ENCODE data around the gene RICTOR.
A peak's percentile ranks its signal among the peaks of the same experiment; 100 is the strongest.

Gene RICTOR

GRCh38 chr5:39072925-39073766 is 1.1 kb downstream of the RICTOR start:
- no peak for TF ChIP-seq CTCF (IDR thresholded peaks at IDR 0.05; ENCODE audit: control insufficient read depth, extremely low read depth, insufficient read depth)
- DNase-seq (ENCODE audit: low read depth) = no peak
- H3K4me3 ChIP-seq (ENCODE audit: low read depth, low read length) = peak overlapping the region; percentile 84

- H3K4me3 ChIP-seq (ENCODE audit: low read depth, low read length) = no peak overlapping the region
- DNase-seq (ENCODE audit: low read depth) = no peak
- no peak for TF ChIP-seq CTCF (IDR thresholded peaks at IDR 0.05; ENCODE audit: control insufficient read depth, extremely low read depth, insufficient read depth)
These were observed 6.1 kb downstream of the RICTOR start for GRCh38 chr5:39068099-39068498.

GRCh38 chr5:39064450-39064849 is 9.7 kb downstream of the RICTOR start:
- no peak for DNase-seq (ENCODE audit: low read depth)
- no peak for TF ChIP-seq CTCF (IDR thresholded peaks at IDR 0.05; ENCODE audit: control insufficient read depth, extremely low read depth, insufficient read depth)
- no peak overlapping the region for H3K4me3 ChIP-seq (ENCODE audit: low read depth, low read length)

- no peak for DNase-seq (ENCODE audit: low read depth)
- TF ChIP-seq CTCF (IDR thresholded peaks at IDR 0.05; ENCODE audit: control insufficient read depth, extremely low read depth, insufficient read depth) = no peak
- no peak overlapping the region for H3K4me3 ChIP-seq (ENCODE audit: low read depth, low read length)
These were observed 11.2 kb downstream of the RICTOR start for GRCh38 chr5:39063037-39063436.

GRCh38 chr5:39062530-39062929 is 11.7 kb downstream of the RICTOR start:
- no peak for TF ChIP-seq CTCF (IDR thresholded peaks at IDR 0.05; ENCODE audit: control insufficient read depth, extremely low read depth, insufficient read depth)
- DNase-seq (ENCODE audit: low read depth) = no peak
- no peak overlapping the region for H3K4me3 ChIP-seq (ENCODE audit: low read depth, low read length)

GRCh38 chr5:39062104-39062503 is 12.1 kb downstream of the RICTOR start:
- no peak for TF ChIP-seq CTCF (IDR thresholded peaks at IDR 0.05; ENCODE audit: control insufficient read depth, extremely low read depth, insufficient read depth)
- no peak overlapping the region for H3K4me3 ChIP-seq (ENCODE audit: low read depth, low read length)
- DNase-seq (ENCODE audit: low read depth) = no peak

GRCh38 chr5:39059064-39059463 is 15.1 kb downstream of the RICTOR start:
- no peak for DNase-seq (ENCODE audit: low read depth)

More at GRCh38 chr5:39059064-39059463, 15.1 kb downstream of the RICTOR start:
- H3K4me3 ChIP-seq (ENCODE audit: low read depth, low read length) = no peak overlapping the region
- no peak for TF ChIP-seq CTCF (IDR thresholded peaks at IDR 0.05; ENCODE audit: control insufficient read depth, extremely low read depth, insufficient read depth)

Measured in LNCaP clone FGC (cell line).